MCF 10A (cell line): ENCODE measurements around the gene LIME1. TPM values are rescaled to one million over a fixed set of nuclear protein-coding genes. Genes with fewer than 3 reads are reported as not detected.
A peak's percentile ranks its signal among the peaks of the same experiment; 100 is the strongest.

ENCODE experiments used
- BruUV-seq: library from RNA; stranded (reverse); fragments of 400-500 nt; replicated peaks from 2 replicates; lab custom pipeline; 2021; lab: Mats Ljungman, UMichigan
- CTCF ChIA-PET: fragments of 300-600 bp; sonication (Branson Sonifier 250); formaldehyde crosslinking; extraction: SDS; loops from one replicate; lab custom pipeline; 2021; ENCODE audit warnings: antibody characterized with exemption, inconsistent platforms; lab: Yijun Ruan, JAX
- POLR2A ChIA-PET: fragments of 300-600, 350-650 bp; sonication (Branson Sonifier 250); formaldehyde crosslinking; extraction: SDS; loops from one replicate; lab custom pipeline; 2020; ENCODE audit warnings: antibody characterized with exemption, inconsistent platforms; lab: Yijun Ruan, JAX
- DNase-seq: peaks from one replicate; pipeline ENCODE4 v3.0.0-alpha.2; 2018; ENCODE audit not compliant: unreplicated experiment
- H3K27ac Mint-ChIP-seq: one replicate; pipeline ENCODE4 v1.8.0; 2022; ENCODE audit warnings: mild to moderate bottlenecking, low read depth, mixed read lengths; ENCODE audit not compliant: unreplicated experiment
- H3K27me3 Mint-ChIP-seq: one replicate; pipeline ENCODE4 v1.8.0; 2022; ENCODE audit warnings: mixed read lengths; ENCODE audit not compliant: insufficient read depth, unreplicated experiment
- H3K36me3 Mint-ChIP-seq: one replicate; pipeline ENCODE4 v1.8.0; 2022; ENCODE audit warnings: mild to moderate bottlenecking, moderate library complexity, mixed read lengths; ENCODE audit not compliant: insufficient read depth, unreplicated experiment
- H3K4me1 Mint-ChIP-seq: one replicate; pipeline ENCODE4 v1.8.0; 2022; ENCODE audit warnings: mixed read lengths; ENCODE audit not compliant: insufficient read depth, unreplicated experiment
- H3K4me3 Mint-ChIP-seq: one replicate; pipeline ENCODE4 v1.8.0; 2022; ENCODE audit warnings: mild to moderate bottlenecking, moderate library complexity, mixed read lengths; ENCODE audit not compliant: unreplicated experiment
- H3K9me3 Mint-ChIP-seq: one replicate; pipeline ENCODE4 v1.8.0; 2022; ENCODE audit warnings: mixed read lengths; ENCODE audit not compliant: unreplicated experiment
- CTCF ChIP-seq: fragments of 200-600 bp; IDR thresholded peaks from one replicate; pipeline ENCODE4 v1.8.0; 2022; ENCODE audit warnings: antibody characterized with exemption, mild to moderate bottlenecking; ENCODE audit not compliant: unreplicated experiment
- intact Hi-C: fragments of 100-400 bp; cut with micrococcal nuclease; formaldehyde crosslinking; loops from 2 replicates; pipeline ENCODE4 v1.14.1; 2022
- total RNA-seq: library from RNA; stranded (reverse); gene quantifications from 2 replicates; pipeline ENCODE4 v1.2.3, GENCODE V29; 2022

The LIME1 gene
- total RNA-seq, 1 experiment from 2014 or later = 10.1 TPM

- TF ChIP-seq CTCF = no peak
- ChIA-PET POLR2A (interaction anchor here (0.6 to 5.4 kb wide), 22 partner anchors 9 to 347 kb away, joined by 3 to 79 read pairs (median 5); partner anchors contain the start of genes ARFRP1, GMEB2, PPDPF and PRPF6), CTCF (interaction anchor here (0.7 to 2.0 kb wide), 5 partner anchors 9 to 160 kb away, joined by 3 to 7 read pairs (median 5); partner anchors contain the start of genes ARFRP1, PTK6, STMN3 and ZGPAT)
- Mint-ChIP-seq H3K27me3 (no peaks in the 10 kb centered on the region), H3K4me3 (peak overlapping the region; percentile 72), H3K4me1 (peaks cover 15% of the 10 kb centered on the region), H3K27ac (no peak overlapping the region), H3K36me3 (peaks cover 59% of the 10 kb centered on the region), H3K9me3 (no peaks in the 10 kb centered on the region)
- BruUV-seq = no TSS peak
- intact Hi-C loops = loop anchor here (2.0 to 5.0 kb wide), 4 partner anchors 15 to 161 kb away; partner anchors contain the start of genes PTK6 and RTEL1
- DNase-seq = peak; percentile 44
Observed at GRCh38 chr20:63697868-63698545, 38.5 kb upstream of the LIME1 start.

- no peak for TF ChIP-seq CTCF
- Mint-ChIP-seq H3K27me3 (no peaks in the 10 kb centered on the region), H3K9me3 (no peaks in the 10 kb centered on the region), H3K4me1 (peaks cover 17% of the 10 kb centered on the region), H3K27ac (peak overlapping the region; percentile 75), H3K36me3 (peaks cover 60% of the 10 kb centered on the region), H3K4me3 (peak overlapping the region; percentile 72)
- ChIA-PET CTCF (interaction anchor here (0.7 to 2.0 kb wide), 5 partner anchors 8 to 161 kb away, joined by 3 to 7 read pairs (median 5); partner anchors contain the start of genes ARFRP1, PTK6, STMN3 and ZGPAT), POLR2A (interaction anchor here (0.6 to 5.4 kb wide), 26 partner anchors 9 to 363 kb away, joined by 3 to 79 read pairs (median 4); partner anchors contain the start of genes ARFRP1, GMEB2, PRPF6 and PTK6)
- intact Hi-C loops = loop anchor here (2.0 to 5.0 kb wide), 3 partner anchors 16 to 162 kb away; partner anchors contain the start of genes PTK6 and RTEL1
- DNase-seq = peak; percentile 94
- BruUV-seq = no TSS peak
Observed at GRCh38 chr20:63698739-63699465, 37.6 kb upstream of the LIME1 start.

GRCh38 chr20:63699466-63700198 lies 36.8 kb upstream of the LIME1 start:
- peak overlapping the region; percentile 72 for H3K4me3 Mint-ChIP-seq
- no peak for TF ChIP-seq CTCF
- CTCF ChIA-PET = interaction anchor here (1.3 to 2.0 kb wide), 3 partner anchors 7 to 162 kb away, joined by 5 to 7 read pairs (median 6); partner anchors contain the start of genes ARFRP1, PTK6 and ZGPAT
- intact Hi-C loops = loop anchor here (2.0 to 5.0 kb wide), 3 partner anchors 17 to 162 kb away; partner anchors contain the start of genes PTK6 and RTEL1
- H3K9me3 Mint-ChIP-seq = no peaks in the 10 kb centered on the region
- POLR2A ChIA-PET = interaction anchor here (0.7 to 5.4 kb wide), 19 partner anchors 8 to 362 kb away, joined by 3 to 79 read pairs (median 5); partner anchors contain the start of genes ARFRP1, PRPF6, PTK6 and RTEL1
- peaks cover 17% of the 10 kb centered on the region for H3K4me1 Mint-ChIP-seq
- H3K27ac Mint-ChIP-seq = peak overlapping the region; percentile 75
- peak; percentile 35 for DNase-seq
- BruUV-seq = TSS peak; percentile 50
- H3K36me3 Mint-ChIP-seq = peaks cover 53% of the 10 kb centered on the region
- no peaks in the 10 kb centered on the region for H3K27me3 Mint-ChIP-seq
